Measurements from ENCODE around the gene PSMA8. TPM values are rescaled to one million over a fixed set of nuclear protein-coding genes. Genes with fewer than 3 reads are reported as not detected.
"Not testable (repeated sequence)": the region's sequence is repeated elsewhere in the genome, so short reads cannot be mapped to it uniquely, and the experiment has no call there.

The PSMA8 gene
- total and polyA plus RNA-seq, 4 donors, result 0.14 TPM; not detected in 3

- Histone ChIP-seq H3K4me1 (ENCODE audit: control insufficient read depth in 4 of 4, insufficient read depth in 4 of 4, low read length in 3 of 4) (no peaks in the 10 kb centered on the region), H3K4me3 (ENCODE audit: low read depth in 1 of 3, low read length in 3 of 3) (no peak overlapping the region), H3K9me3 (ENCODE audit: control insufficient read depth in 4 of 4, low read length in 3 of 4) (no peaks in the 10 kb centered on the region), H3K27ac (ENCODE audit: low read depth in 1 of 2, low read length in 2 of 2) (no peak overlapping the region), H3K9ac (ENCODE audit: low read depth in 1 of 2, low read length in 2 of 2) (no peak overlapping the region), H3K27me3 (ENCODE audit: control insufficient read depth in 4 of 4, insufficient read depth in 4 of 4, low read length in 3 of 4) (no peaks in the 10 kb centered on the region), H3K36me3 (ENCODE audit: control insufficient read depth in 4 of 4, insufficient read depth in 3 of 4, low read depth in 1 of 4, low read length in 3 of 4) (no peaks in the 10 kb centered on the region)
- TF ChIP-seq ZBTB33 (IDR thresholded peaks at IDR 0.05) (no peak), EGR1 (IDR thresholded peaks at IDR 0.05; ENCODE audit: low read depth in 2 of 2) (no peak), REST (IDR thresholded peaks at IDR 0.05) (no peak), HNF4G (IDR thresholded peaks at IDR 0.05) (no peak), ATF3 (IDR thresholded peaks at IDR 0.05) (no peak), TAF1 (conservative IDR thresholded peaks at IDR 0.05) (no peak)
- TF ChIP-seq, protein P1, sequence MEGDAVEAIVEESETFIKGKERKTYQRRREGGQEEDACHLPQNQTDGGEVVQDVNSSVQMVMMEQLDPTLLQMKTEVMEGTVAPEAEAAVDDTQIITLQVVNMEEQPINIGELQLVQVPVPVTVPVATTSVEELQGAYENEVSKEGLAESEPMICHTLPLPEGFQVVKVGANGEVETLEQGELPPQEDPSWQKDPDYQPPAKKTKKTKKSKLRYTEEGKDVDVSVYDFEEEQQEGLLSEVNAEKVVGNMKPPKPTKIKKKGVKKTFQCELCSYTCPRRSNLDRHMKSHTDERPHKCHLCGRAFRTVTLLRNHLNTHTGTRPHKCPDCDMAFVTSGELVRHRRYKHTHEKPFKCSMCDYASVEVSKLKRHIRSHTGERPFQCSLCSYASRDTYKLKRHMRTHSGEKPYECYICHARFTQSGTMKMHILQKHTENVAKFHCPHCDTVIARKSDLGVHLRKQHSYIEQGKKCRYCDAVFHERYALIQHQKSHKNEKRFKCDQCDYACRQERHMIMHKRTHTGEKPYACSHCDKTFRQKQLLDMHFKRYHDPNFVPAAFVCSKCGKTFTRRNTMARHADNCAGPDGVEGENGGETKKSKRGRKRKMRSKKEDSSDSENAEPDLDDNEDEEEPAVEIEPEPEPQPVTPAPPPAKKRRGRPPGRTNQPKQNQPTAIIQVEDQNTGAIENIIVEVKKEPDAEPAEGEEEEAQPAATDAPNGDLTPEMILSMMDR (IDR thresholded peaks at IDR 0.05; ENCODE audit: low read depth, low read length, missing input control), result no peak
- 91% methylated on average over 3 of the region's 3 CpGs for WGBS
- DNase-seq (ENCODE audit: low spot score), result no peak
Observed at GRCh38 chr18:26196605-26197004, 62.9 kb downstream of the PSMA8 start.

DNA sequence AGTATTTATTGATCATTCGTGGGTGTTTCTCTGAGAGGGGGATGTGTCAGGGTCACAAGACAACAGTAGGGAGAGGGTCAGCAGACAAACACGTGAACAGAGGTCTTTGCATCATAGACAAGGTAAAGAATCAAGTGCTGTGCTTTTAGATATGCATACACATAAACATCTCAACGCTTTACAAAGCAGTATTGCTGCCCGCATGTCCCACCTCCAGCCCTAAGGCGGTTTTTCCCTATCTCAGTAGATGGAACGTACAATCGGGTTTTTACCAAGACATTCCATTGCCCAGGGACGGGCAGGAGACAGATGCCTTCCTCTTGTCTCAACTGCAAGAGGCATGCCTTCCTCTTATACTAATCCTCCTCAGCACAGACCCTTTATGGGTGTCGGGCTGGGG lies 68.3 kb downstream of the PSMA8 start:
- DNase-seq (ENCODE audit: low spot score); H3K9ac ChIP-seq (ENCODE audit: low read depth in 1 of 2, low read length in 2 of 2); H3K9me3 ChIP-seq (ENCODE audit: control insufficient read depth in 4 of 4, low read length in 3 of 4); H3K4me1 ChIP-seq (ENCODE audit: control insufficient read depth in 4 of 4, insufficient read depth in 4 of 4, low read length in 3 of 4); H3K27ac ChIP-seq (ENCODE audit: low read depth in 1 of 2, low read length in 2 of 2); H3K27me3 ChIP-seq (ENCODE audit: control insufficient read depth in 4 of 4, insufficient read depth in 4 of 4, low read length in 3 of 4); H3K4me3 ChIP-seq (ENCODE audit: low read depth in 1 of 3, low read length in 3 of 3); H3K36me3 ChIP-seq (ENCODE audit: control insufficient read depth in 4 of 4, insufficient read depth in 3 of 4, low read depth in 1 of 4, low read length in 3 of 4): not testable (repeated sequence)
- WGBS, result 78% methylated on average over 8 of the region's 9 CpGs

DNA sequence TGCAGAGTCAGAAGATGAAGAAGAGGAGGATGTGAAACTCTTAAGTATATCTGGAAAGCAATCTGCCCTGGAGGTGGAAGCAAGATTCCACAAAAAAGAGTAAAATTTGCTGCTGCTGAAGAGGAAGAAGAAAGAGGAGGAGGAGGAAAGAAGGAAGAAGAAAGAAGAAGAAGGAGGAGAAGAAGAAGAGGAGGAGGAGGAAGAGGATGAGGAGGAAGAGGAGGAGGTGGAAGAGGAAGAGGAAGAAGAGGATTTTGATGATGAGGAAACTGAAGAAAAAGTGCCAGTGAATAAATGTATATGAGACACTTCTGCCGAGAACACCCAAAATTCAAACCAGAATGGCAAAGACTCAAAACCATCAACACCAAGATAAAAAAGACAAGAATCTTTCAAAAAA lies 71.6 kb downstream of the PSMA8 start:
- no peak for DNase-seq (ENCODE audit: low spot score)
- H3K9me3 ChIP-seq (ENCODE audit: control insufficient read depth in 4 of 4, low read length in 3 of 4), result no peaks in the 10 kb centered on the region
- WGBS, result 98% methylated on average over 1 of the region's 1 CpG
- TF ChIP-seq TAF1 (conservative IDR thresholded peaks at IDR 0.05), result no peak
- TF ChIP-seq EGR1 (IDR thresholded peaks at IDR 0.05; ENCODE audit: low read depth in 2 of 2), result no peak
- TF ChIP-seq ZBTB33 (IDR thresholded peaks at IDR 0.05), result no peak
- no peak for TF ChIP-seq RXRA (IDR thresholded peaks at IDR 0.05)
- no peak for TF ChIP-seq FOXA1 (IDR thresholded peaks at IDR 0.05)
- TF ChIP-seq YY1 (IDR thresholded peaks at IDR 0.05), result no peak
- TF ChIP-seq, protein P1 (IDR thresholded peaks at IDR 0.05; ENCODE audit: low read depth, low read length, missing input control), result no peak
- TF ChIP-seq FOXA2 (IDR thresholded peaks at IDR 0.05), result no peak
- TF ChIP-seq NR2F2 (IDR thresholded peaks at IDR 0.05), result no peak
- no peak for TF ChIP-seq GABPA (IDR thresholded peaks at IDR 0.05 in 1 of 2, conservative IDR thresholded peaks at IDR 0.05 in 1 of 2)
- no peak for TF ChIP-seq RAD21 (IDR thresholded peaks at IDR 0.05)

More for the DNA sequence above, 71.6 kb downstream of the PSMA8 start:
- Histone ChIP-seq H3K27ac (ENCODE audit: low read depth in 1 of 2, low read length in 2 of 2) (no peak overlapping the region), H3K36me3 (ENCODE audit: control insufficient read depth in 4 of 4, insufficient read depth in 3 of 4, low read depth in 1 of 4, low read length in 3 of 4) (no peaks in the 10 kb centered on the region), H3K27me3 (ENCODE audit: control insufficient read depth in 4 of 4, insufficient read depth in 4 of 4, low read length in 3 of 4) (no peaks in the 10 kb centered on the region), H3K9ac (ENCODE audit: low read depth in 1 of 2, low read length in 2 of 2) (no peak overlapping the region), H3K4me1 (ENCODE audit: control insufficient read depth in 4 of 4, insufficient read depth in 4 of 4, low read length in 3 of 4) (no peaks in the 10 kb centered on the region), H3K4me3 (ENCODE audit: low read depth in 1 of 3, low read length in 3 of 3) (no peak overlapping the region)

Data from liver (tissue), 9 donors.